SK-N-SH treated with all-trans-retinoic acid at 6 μM for 48 hours (cell line): Measurements from ENCODE around the gene EGFL7.

Experiments
- ATAC-seq: fragments of 200-7000 bp; cut with Tn5 transposase; 3 replicates; pipeline ENCODE4 v1.9.1; 2020; ENCODE audit warnings: mild to moderate bottlenecking, moderate library complexity
- ARNTL ChIP-seq: fragments of 450-650 bp; formaldehyde crosslinking; IDR thresholded peaks from 2 replicates; pipeline ENCODE4 v1.5.0; 2020; ENCODE audit warnings: low read depth, mild to moderate bottlenecking, moderate library complexity, borderline replicate concordance
- BACH2 ChIP-seq: fragments of 250-450 bp; sonication (Bioruptor Pico); IDR thresholded peaks from 2 replicates; pipeline ENCODE4 v1.9.0; 2021; ENCODE audit warnings: mild to moderate bottlenecking, borderline replicate concordance
- CSDC2 ChIP-seq: fragments of 250-450 bp; sonication (Bioruptor Pico); IDR thresholded peaks from 2 replicates; pipeline ENCODE4 v1.5.0; 2020; ENCODE audit warnings: mild to moderate bottlenecking, moderate library complexity
- ESRRG ChIP-seq: fragments of 250-450 bp; sonication (Bioruptor Pico); IDR thresholded peaks from 2 replicates; pipeline ENCODE4 v1.6.1; 2021; ENCODE audit warnings: mild to moderate bottlenecking
- GLIS3 ChIP-seq: fragments of 250-450 bp; sonication (Bioruptor Pico); IDR thresholded peaks from 2 replicates; pipeline ENCODE4 v1.5.0; 2020; ENCODE audit warnings: mild to moderate bottlenecking, moderate library complexity
- ISL1 ChIP-seq: fragments of 250-450 bp; sonication (Bioruptor Pico); IDR thresholded peaks from 2 replicates; pipeline ENCODE4 v2.1.2; 2022; ENCODE audit warnings: mild to moderate bottlenecking, moderate library complexity
- PPARA ChIP-seq: fragments of 250-450 bp; sonication (Bioruptor Pico); IDR thresholded peaks from 2 replicates; pipeline ENCODE4 v1.5.0; 2020; ENCODE audit warnings: mild to moderate bottlenecking, borderline replicate concordance
- RARB ChIP-seq: fragments of 250-450 bp; sonication (Bioruptor Pico); IDR thresholded peaks from 2 replicates; pipeline ENCODE4 v1.8.0; 2021; ENCODE audit warnings: mild to moderate bottlenecking, moderate library complexity
- SNAI2 ChIP-seq: fragments of 250-450 bp; sonication (Bioruptor Pico); IDR thresholded peaks from 2 replicates; pipeline ENCODE4 v1.5.0; 2020; ENCODE audit warnings: mild to moderate bottlenecking, moderate library complexity
- TCF4 ChIP-seq: fragments of 250-450 bp; sonication (Bioruptor Pico); IDR thresholded peaks from 2 replicates; pipeline ENCODE4 v1.8.0; 2021; ENCODE audit warnings: mild to moderate bottlenecking, moderate library complexity, borderline replicate concordance
- TOX ChIP-seq: fragments of 250-450 bp; sonication (Bioruptor Pico); IDR thresholded peaks from 2 replicates; pipeline ENCODE4 v1.8.0; 2021; ENCODE audit warnings: mild to moderate bottlenecking, moderate library complexity, borderline replicate concordance
- ZC3H10 ChIP-seq: fragments of 250-450 bp; sonication (Bioruptor Pico); IDR thresholded peaks from 2 replicates; pipeline ENCODE4 v1.5.1; 2021; ENCODE audit warnings: mild to moderate bottlenecking, moderate library complexity
- ZFP30 ChIP-seq: fragments of 450-650 bp; formaldehyde crosslinking; IDR thresholded peaks from 2 replicates; pipeline ENCODE4 v1.5.0; 2022; ENCODE audit warnings: mild to moderate bottlenecking, moderate library complexity
- ZNF565 ChIP-seq: fragments of 450-650 bp; formaldehyde crosslinking; conservative IDR thresholded peaks from 2 replicates; pipeline ENCODE4 v1.5.0; 2020; ENCODE audit warnings: low read depth, mild to moderate bottlenecking, moderate library complexity
- ZNF70 ChIP-seq: fragments of 450-650 bp; formaldehyde crosslinking; IDR thresholded peaks from 2 replicates; pipeline ENCODE4 v1.5.0; 2020; ENCODE audit warnings: mild to moderate bottlenecking, moderate library complexity
- ZNF8 ChIP-seq: fragments of 450-650 bp; formaldehyde crosslinking; IDR thresholded peaks from 2 replicates; pipeline ENCODE4 v1.5.0; 2020; ENCODE audit warnings: mild to moderate bottlenecking, moderate library complexity
- TF ChIP-seq, protein P1 (sequence below): fragments of 250-450 bp; sonication (Bioruptor Pico); IDR thresholded peaks from 2 replicates; pipeline ENCODE4 v1.5.1; 2021; ENCODE audit warnings: mild to moderate bottlenecking, moderate library complexity
- TF ChIP-seq, protein P2 (sequence below): fragments of 250-450 bp; sonication (Bioruptor Pico); IDR thresholded peaks from 2 replicates; pipeline ENCODE4 v1.8.0; 2020; ENCODE audit warnings: mild to moderate bottlenecking, moderate library complexity, borderline replicate concordance
- TF ChIP-seq, protein P3 (sequence below): fragments of 250-450 bp; sonication (Bioruptor Pico); IDR thresholded peaks from 2 replicates; pipeline ENCODE4 v1.5.0; 2020; ENCODE audit warnings: mild to moderate bottlenecking, moderate library complexity

Gene EGFL7

DNA sequence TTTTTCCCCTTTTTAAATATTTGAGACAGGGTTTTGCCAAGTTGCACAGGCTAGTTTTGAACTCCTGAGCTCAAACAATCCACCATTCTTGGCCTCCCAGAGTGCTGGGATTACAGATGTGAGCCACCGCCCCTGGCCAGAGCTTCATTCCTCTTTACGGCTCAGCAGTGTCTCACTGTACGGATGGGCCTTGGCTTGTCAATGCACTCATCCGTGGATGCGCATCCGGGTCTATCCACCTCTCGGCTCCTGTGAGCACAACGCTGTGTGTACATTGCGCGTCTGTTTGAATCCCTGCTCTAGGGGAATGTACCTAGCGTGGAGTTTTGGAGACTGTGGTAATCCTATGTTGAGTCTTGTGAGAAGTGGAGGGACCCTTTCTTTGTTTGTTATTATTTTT, 10.9 kb upstream of the EGFL7 start:
- no peak for TF ChIP-seq GLIS3 (CRISPR knock-in tag)
- TF ChIP-seq ZNF70 (CRISPR knock-in tag) = no peak
- TF ChIP-seq ISL1 (CRISPR knock-in tag) = no peak
- TF ChIP-seq, protein P1, sequence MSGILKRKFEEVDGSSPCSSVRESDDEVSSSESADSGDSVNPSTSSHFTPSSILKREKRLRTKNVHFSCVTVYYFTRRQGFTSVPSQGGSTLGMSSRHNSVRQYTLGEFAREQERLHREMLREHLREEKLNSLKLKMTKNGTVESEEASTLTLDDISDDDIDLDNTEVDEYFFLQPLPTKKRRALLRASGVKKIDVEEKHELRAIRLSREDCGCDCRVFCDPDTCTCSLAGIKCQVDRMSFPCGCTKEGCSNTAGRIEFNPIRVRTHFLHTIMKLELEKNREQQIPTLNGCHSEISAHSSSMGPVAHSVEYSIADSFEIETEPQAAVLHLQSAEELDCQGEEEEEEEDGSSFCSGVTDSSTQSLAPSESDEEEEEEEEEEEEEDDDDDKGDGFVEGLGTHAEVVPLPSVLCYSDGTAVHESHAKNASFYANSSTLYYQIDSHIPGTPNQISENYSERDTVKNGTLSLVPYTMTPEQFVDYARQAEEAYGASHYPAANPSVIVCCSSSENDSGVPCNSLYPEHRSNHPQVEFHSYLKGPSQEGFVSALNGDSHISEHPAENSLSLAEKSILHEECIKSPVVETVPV = no peak
- TF ChIP-seq ZNF8 (CRISPR knock-in tag) = no peak
- TF ChIP-seq ARNTL = no peak
- no peak for TF ChIP-seq ZFP30 (CRISPR knock-in tag)
- TF ChIP-seq TCF4 (CRISPR knock-in tag) = no peak
- TF ChIP-seq TOX (CRISPR knock-in tag) = no peak
- TF ChIP-seq BACH2 (CRISPR knock-in tag) = no peak
- TF ChIP-seq, all 23 proteins: peak for 0
- ATAC-seq = no peak

DNA sequence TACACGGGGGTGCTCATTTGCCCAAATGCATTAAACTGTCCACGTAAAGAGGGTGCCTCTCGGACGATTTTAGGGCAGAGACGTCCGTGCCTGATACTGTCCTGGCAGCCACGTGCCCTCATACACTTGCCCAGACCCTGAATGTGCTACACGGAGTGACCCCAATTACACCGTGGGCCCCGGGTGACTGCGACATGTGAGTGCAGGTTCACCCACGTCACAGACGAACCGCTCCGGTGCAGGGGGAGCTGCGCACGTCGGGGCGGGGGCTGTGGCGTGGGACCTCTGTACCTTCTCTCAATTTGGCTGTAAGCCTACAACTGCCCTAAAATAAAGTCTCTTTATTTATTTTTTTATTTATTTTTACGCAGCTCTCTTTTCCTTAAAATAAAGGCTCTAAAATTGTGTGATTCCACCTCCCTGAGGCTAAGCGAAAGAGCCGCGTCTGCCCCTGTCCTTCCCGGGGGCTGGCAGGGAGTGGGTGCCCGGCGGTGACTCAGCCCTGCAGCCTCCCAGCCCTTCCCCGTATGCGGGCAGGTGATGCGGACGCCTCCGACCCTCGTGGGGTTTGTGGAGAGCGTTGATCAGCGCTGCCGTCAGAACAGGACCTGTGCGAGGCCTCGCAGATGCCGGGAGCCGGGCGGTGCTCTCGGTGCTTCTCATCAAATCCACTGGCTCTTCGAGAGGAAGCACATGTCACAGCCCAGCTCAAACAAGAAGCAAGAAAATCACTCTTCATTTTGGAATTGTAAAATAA, 9.2 kb upstream of the EGFL7 start:
- ATAC-seq = no peak
- TF ChIP-seq, protein P1 = no peak
- TF ChIP-seq PPARA (CRISPR knock-in tag) = no peak
- no peak for TF ChIP-seq ZNF565
- no peak for TF ChIP-seq ZNF8 (CRISPR knock-in tag)

DNA sequence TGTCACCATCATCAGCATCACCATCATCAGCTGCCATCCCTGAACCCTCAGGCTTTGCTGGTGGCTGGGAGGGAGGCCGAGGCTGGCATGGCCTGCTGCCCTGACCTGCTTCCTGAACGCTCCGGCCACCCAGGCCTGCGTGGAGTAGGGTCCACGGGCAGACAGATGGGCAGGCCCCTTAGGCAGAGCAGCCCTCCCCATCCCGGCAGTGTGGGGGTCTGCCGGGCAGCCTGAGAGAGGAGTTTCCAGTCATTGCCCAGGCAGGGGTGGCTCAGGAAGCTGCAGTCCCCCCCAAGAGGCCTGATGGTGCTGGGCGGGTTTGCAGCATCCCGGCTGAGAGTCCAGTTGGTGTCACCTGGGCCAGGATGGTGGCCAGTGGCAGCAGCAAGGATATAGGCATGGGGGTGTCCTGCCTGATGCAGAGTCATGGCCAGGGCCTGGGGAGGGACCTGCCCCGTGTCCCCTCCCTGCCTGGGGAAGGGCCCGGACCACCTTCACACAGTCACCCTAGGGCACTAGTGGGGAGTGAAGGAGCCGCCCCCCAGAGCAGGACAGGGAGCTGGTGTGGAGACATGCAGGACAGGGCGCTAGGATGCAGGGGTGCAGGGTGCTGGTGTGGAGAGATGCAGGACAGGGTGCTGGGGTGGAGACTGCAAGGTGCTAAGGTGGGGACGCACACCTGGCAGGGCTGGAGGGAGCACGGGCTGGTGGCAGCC, 7.7 kb upstream of the EGFL7 start:
- no peak for ATAC-seq
- TF ChIP-seq ZC3H10 (CRISPR knock-in tag) (no peak), RARB (CRISPR knock-in tag) (no peak), SNAI2 (CRISPR knock-in tag) (no peak), BACH2 (CRISPR knock-in tag) (no peak), ZNF8 (CRISPR knock-in tag) (no peak), CSDC2 (CRISPR knock-in tag) (no peak), TCF4 (CRISPR knock-in tag) (no peak), ESRRG (no peak), GLIS3 (CRISPR knock-in tag) (no peak), ARNTL (no peak)
- TF ChIP-seq, protein P2, sequence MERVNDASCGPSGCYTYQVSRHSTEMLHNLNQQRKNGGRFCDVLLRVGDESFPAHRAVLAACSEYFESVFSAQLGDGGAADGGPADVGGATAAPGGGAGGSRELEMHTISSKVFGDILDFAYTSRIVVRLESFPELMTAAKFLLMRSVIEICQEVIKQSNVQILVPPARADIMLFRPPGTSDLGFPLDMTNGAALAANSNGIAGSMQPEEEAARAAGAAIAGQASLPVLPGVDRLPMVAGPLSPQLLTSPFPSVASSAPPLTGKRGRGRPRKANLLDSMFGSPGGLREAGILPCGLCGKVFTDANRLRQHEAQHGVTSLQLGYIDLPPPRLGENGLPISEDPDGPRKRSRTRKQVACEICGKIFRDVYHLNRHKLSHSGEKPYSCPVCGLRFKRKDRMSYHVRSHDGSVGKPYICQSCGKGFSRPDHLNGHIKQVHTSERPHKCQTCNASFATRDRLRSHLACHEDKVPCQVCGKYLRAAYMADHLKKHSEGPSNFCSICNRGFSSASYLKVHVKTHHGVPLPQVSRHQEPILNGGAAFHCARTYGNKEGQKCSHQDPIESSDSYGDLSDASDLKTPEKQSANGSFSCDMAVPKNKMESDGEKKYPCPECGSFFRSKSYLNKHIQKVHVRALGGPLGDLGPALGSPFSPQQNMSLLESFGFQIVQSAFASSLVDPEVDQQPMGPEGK (CRISPR knock-in tag) = no peak
- TF ChIP-seq, protein P3, sequence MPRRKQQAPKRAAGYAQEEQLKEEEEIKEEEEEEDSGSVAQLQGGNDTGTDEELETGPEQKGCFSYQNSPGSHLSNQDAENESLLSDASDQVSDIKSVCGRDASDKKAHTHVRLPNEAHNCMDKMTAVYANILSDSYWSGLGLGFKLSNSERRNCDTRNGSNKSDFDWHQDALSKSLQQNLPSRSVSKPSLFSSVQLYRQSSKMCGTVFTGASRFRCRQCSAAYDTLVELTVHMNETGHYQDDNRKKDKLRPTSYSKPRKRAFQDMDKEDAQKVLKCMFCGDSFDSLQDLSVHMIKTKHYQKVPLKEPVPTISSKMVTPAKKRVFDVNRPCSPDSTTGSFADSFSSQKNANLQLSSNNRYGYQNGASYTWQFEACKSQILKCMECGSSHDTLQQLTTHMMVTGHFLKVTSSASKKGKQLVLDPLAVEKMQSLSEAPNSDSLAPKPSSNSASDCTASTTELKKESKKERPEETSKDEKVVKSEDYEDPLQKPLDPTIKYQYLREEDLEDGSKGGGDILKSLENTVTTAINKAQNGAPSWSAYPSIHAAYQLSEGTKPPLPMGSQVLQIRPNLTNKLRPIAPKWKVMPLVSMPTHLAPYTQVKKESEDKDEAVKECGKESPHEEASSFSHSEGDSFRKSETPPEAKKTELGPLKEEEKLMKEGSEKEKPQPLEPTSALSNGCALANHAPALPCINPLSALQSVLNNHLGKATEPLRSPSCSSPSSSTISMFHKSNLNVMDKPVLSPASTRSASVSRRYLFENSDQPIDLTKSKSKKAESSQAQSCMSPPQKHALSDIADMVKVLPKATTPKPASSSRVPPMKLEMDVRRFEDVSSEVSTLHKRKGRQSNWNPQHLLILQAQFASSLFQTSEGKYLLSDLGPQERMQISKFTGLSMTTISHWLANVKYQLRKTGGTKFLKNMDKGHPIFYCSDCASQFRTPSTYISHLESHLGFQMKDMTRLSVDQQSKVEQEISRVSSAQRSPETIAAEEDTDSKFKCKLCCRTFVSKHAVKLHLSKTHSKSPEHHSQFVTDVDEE (CRISPR knock-in tag) = no peak

DNA sequence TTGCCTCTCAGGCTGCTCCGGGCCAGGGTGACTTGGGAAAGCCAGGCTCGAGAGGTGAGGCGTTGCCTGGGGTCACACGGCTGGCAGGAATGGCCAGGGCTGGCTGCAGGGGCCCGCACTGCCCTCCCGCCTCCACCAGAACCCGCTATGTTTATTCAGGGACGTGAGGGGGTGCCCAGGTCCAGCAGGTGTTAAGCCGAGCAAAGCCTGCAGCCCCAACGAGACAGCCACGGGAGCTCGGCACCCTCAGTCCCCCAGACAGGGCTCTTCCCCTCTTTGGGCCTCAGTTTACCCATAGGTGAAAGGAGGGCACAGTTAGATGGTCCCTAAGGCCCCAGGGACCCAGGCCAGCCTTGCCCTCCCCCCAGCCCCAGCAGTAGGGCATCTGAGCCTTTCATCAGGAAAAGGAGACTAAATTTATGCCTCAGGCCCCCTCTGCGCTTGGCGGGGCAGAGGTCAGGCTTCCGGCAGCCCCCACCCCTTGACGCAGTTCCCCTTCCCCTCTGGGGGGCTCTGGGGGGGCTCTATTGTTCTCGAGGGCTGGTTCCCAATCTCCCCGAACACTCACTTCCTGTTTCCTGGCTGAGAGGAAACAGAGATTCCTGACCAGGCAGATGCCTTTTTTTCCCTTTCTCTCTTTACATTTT, 7.1 kb upstream of the EGFL7 start:
- no peak for TF ChIP-seq ESRRG
- TF ChIP-seq, all 23 proteins: peak for 0
- ATAC-seq = no peak
